ENCODE results near the gene KLHL13.

GRCh38 chrX:118131336-118131735 lies 14.7 kb upstream of the KLHL13 start:
- TF ChIP-seq, protein P1, sequence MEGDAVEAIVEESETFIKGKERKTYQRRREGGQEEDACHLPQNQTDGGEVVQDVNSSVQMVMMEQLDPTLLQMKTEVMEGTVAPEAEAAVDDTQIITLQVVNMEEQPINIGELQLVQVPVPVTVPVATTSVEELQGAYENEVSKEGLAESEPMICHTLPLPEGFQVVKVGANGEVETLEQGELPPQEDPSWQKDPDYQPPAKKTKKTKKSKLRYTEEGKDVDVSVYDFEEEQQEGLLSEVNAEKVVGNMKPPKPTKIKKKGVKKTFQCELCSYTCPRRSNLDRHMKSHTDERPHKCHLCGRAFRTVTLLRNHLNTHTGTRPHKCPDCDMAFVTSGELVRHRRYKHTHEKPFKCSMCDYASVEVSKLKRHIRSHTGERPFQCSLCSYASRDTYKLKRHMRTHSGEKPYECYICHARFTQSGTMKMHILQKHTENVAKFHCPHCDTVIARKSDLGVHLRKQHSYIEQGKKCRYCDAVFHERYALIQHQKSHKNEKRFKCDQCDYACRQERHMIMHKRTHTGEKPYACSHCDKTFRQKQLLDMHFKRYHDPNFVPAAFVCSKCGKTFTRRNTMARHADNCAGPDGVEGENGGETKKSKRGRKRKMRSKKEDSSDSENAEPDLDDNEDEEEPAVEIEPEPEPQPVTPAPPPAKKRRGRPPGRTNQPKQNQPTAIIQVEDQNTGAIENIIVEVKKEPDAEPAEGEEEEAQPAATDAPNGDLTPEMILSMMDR (IDR thresholded peaks at IDR 0.05), result no peak
- no peak for TF ChIP-seq ZFX (IDR thresholded peaks at IDR 0.05; ENCODE audit: borderline replicate concordance)
